Endothelial cell of umbilical vein (primary cell): ENCODE data around the gene CXCL17. TPM values are rescaled to one million over a fixed set of nuclear protein-coding genes. Genes with fewer than 3 reads are reported as not detected.

Experiments
- BruUV-seq: library from RNA; stranded (reverse); fragments of 400-500 nt; replicated peaks from 2 replicates; lab custom pipeline; 2021; lab: Mats Ljungman, UMichigan
- CTCF ChIA-PET: fragments of 300-600, 350-600 bp; sonication (Branson Sonifier 250); formaldehyde crosslinking; loops from one replicate; lab custom pipeline; 2021; ENCODE audit warnings: antibody characterized with exemption, inconsistent platforms; lab: Charles Lee
- POLR2A ChIA-PET: fragments of 300-600, 350-600 bp; sonication (Branson Sonifier 250); formaldehyde crosslinking; loops from one replicate; lab custom pipeline; 2021; ENCODE audit warnings: antibody characterized with exemption, inconsistent platforms; lab: Charles Lee
- DNase-seq: peaks from one replicate; pipeline ENCODE4 v3.0.0-alpha.2; 2011; ENCODE audit warnings: low read depth, low spot score
- FAIRE-seq: peaks from 2 replicates; lab custom pipeline; 2011; peaks lifted over from hg19 to GRCh38; lab: Jason Lieb, UNC
- H2AFZ ChIP-seq: 2 replicates; pipeline ENCODE4 v1.6.0; 2012; ENCODE audit warnings: low read depth, low read length, control low read depth, inconsistent platforms
- H3K27ac ChIP-seq: 2 replicates; pipeline ENCODE4 v1.5.1; 2011; ENCODE audit warnings: low read depth, mild to moderate bottlenecking, control low read depth, low read length, moderate library complexity; ENCODE audit not compliant: insufficient read depth
- H3K27me3 ChIP-seq, 2 experiments: 2 replicates each; pipeline versions ENCODE4 v1.6.0 to v1.6.1; 2011; ENCODE audit warnings: low read length in 2 of 2, mixed read lengths in 1 of 2; ENCODE audit not compliant: control insufficient read depth in 2 of 2, insufficient read depth in 2 of 2
- H3K36me3 ChIP-seq, 2 experiments: 2 replicates in 1 of 2; 3 replicates in 1 of 2; pipeline ENCODE4 v1.5.1; 2011; ENCODE audit warnings: low read length in 2 of 2, mild to moderate bottlenecking in 1 of 2, moderate library complexity in 1 of 2; ENCODE audit not compliant: control insufficient read depth in 2 of 2, insufficient read depth in 2 of 2; ENCODE audit errors: extremely low read depth in 1 of 2
- H3K4me1 ChIP-seq: 3 replicates; pipeline ENCODE4 v1.5.1; 2011; ENCODE audit warnings: mild to moderate bottlenecking, low read length; ENCODE audit not compliant: control insufficient read depth, insufficient read depth; ENCODE audit errors: extremely low read depth
- H3K4me2 ChIP-seq: 2 replicates; pipeline ENCODE4 v1.6.1; 2011; ENCODE audit warnings: low read length, control low read depth, mixed read lengths; ENCODE audit not compliant: insufficient read depth
- H3K4me3 ChIP-seq, 3 experiments: fragments of 200-600 bp in 1 of 3; sonication (generic), shearing (Covaris generic) in 1 of 3; replicated peaks in 1 of 3; 2 replicates each; pipeline ENCODE4 v1.5.1; 2011 to 2016; ENCODE audit warnings: control low read depth in 3 of 3, low read length in 3 of 3, mild to moderate bottlenecking in 2 of 3, inconsistent platforms in 1 of 3, low read depth in 1 of 3, moderate library complexity in 1 of 3; ENCODE audit not compliant: insufficient read depth in 1 of 3
- H3K79me2 ChIP-seq: 2 replicates; pipeline ENCODE4 v1.6.0; 2012; ENCODE audit warnings: low read length, inconsistent platforms; ENCODE audit not compliant: control insufficient read depth, insufficient read depth
- H3K9ac ChIP-seq: replicated peaks from 2 replicates; pipeline ENCODE3; 2011; ENCODE audit warnings: low read length, control low read depth; ENCODE audit not compliant: insufficient read depth; ENCODE audit errors: extremely low read depth
- H3K9me1 ChIP-seq: replicated peaks from 3 replicates; pipeline ENCODE4 v1.6.0; 2011; ENCODE audit warnings: mild to moderate bottlenecking, low read length; ENCODE audit not compliant: control insufficient read depth, insufficient read depth; ENCODE audit errors: extremely low read depth
- H3K9me3 ChIP-seq: replicated peaks from 2 replicates; pipeline ENCODE4 v1.5.1; 2012; ENCODE audit warnings: low read length, inconsistent platforms; ENCODE audit not compliant: control insufficient read depth, insufficient read depth
- H4K20me1 ChIP-seq: replicated peaks from 2 replicates; pipeline ENCODE3; 2011; ENCODE audit warnings: mild to moderate bottlenecking, low read length; ENCODE audit not compliant: control insufficient read depth, insufficient read depth; ENCODE audit errors: extremely low read depth
- FOS ChIP-seq: IDR thresholded peaks from 2 replicates; pipeline ENCODE4 v1.6.1; 2011; ENCODE audit warnings: mild to moderate bottlenecking, low read length, moderate library complexity, borderline replicate concordance; ENCODE audit not compliant: insufficient read depth
- JUN ChIP-seq: IDR thresholded peaks from 2 replicates; pipeline ENCODE4 v1.6.1; 2011; ENCODE audit warnings: borderline replicate concordance, low read depth; ENCODE audit not compliant: insufficient read length, insufficient read depth
- POLR2A ChIP-seq: IDR thresholded peaks from 2 replicates; pipeline ENCODE4 v1.6.1; 2012; ENCODE audit warnings: low read depth, mild to moderate bottlenecking, control low read depth, low read length
- dilution Hi-C: fragments of 300-500 bp; cut with MboI; formaldehyde crosslinking; loops from one replicate; pipeline ENCODE4 v1.15.0; 2019; ENCODE audit warnings: low sequenced_read_pairs; ENCODE audit not compliant: extremely low pct_ligation_motif_present
- intact Hi-C: fragments of 100-400 bp; cut with micrococcal nuclease; formaldehyde crosslinking; loops from one replicate; pipeline ENCODE4 v1.10.0; 2022
- polyA plus RNA-seq, 4 experiments: library from polyadenylated mRNA; depleted of rRNA in 3 of 4; stranded (reverse) in 3 of 4; unstranded in 1 of 4; fragments of >200 nt; gene quantifications; 2 replicates each; pipeline versions ENCODE4 v1.2.1 to v1.2.3, GENCODE V29; 2011 to 2012; ENCODE audit warnings: missing spikeins in 1 of 4
- total RNA-seq: library from RNA; stranded (reverse); gene quantifications from 2 replicates; pipeline ENCODE4 v1.2.3, GENCODE V29; 2021

CXCL17 gene
- total and polyA plus RNA-seq, 2 donors (not counting 3 experiments of a cell fraction or from before 2014, with no cell fraction given) = not detected

DNA sequence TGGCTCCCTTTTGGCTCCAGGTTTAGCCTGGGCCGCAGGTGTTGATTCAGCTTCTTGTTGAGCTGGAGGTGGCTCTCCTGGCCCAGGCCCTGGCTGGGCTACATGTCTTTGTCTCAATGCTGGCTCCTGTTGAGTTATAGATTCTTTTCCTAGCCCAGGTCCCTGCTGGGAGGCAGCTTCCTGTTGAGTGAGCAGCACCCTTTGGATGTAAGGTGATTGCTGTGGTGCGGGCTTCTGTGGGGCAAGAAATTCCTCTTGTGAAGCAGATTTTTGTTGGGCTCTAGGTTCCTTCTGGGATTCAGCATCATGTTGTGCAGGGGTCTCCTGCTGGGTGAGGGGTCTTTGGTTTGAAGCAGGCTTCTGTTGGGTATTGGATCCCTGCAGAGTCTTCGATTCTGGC is 16.1 kb downstream of the CXCL17 start:
- no peak overlapping the region for H3K9ac ChIP-seq
- no peak overlapping the region for H3K4me2 ChIP-seq
- no peak overlapping the region for H3K4me3 ChIP-seq
- DNase-seq (no peak), FAIRE-seq (no peak)
- POLR2A ChIA-PET = no interaction called here
- intact Hi-C loops = no loop called here
- H3K27me3 ChIP-seq = no peaks in the 10 kb centered on the region
- no peak overlapping the region for H3K27ac ChIP-seq
- no peaks in the 10 kb centered on the region for H4K20me1 ChIP-seq
- CTCF ChIA-PET = interaction anchor here (1.2 to 4.3 kb wide), 2 partner anchors 12 to 14 kb away, joined by 12 to 22 read pairs; no protein-coding TSS in a partner anchor
- H3K4me1 ChIP-seq = peaks cover 24% of the 10 kb centered on the region
- no peak overlapping the region for H2AFZ ChIP-seq
- dilution Hi-C loops = no loop called here
- H3K79me2 ChIP-seq = no peaks in the 10 kb centered on the region
- BruUV-seq = no TSS peak
- no peaks in the 10 kb centered on the region for H3K9me3 ChIP-seq
- no peak for TF ChIP-seq JUN
- no peaks in the 10 kb centered on the region for H3K9me1 ChIP-seq
- no peaks in the 10 kb centered on the region for H3K36me3 ChIP-seq

DNA sequence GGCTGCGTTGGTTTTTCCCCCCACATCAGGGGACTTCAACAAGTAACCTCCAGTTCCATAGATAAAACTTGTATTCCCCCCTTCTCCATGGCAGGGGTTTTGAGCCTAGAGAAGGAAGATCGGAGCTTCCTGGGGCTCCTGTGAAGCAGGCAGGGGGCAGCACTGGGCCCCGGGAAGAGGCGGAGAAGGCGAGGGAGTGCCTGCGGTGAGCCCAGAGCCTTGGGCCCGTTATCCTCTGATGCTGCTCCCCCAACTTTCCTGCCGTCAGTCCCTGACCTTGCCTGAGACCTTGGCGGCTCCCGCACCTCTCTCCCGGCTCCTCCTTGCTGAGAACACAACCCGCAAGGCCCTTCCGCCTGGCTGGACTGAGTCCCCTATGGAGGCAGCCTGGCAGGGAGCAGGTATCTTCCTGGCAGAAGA is 18.0 kb downstream of the CXCL17 start:
- POLR2A ChIA-PET = no interaction called here
- Histone ChIP-seq H3K4me2 (no peak overlapping the region), H3K27ac (no peak overlapping the region), H3K9me1 (no peaks in the 10 kb centered on the region), H2AFZ (no peak overlapping the region), H3K9me3 (no peaks in the 10 kb centered on the region), H3K27me3 (no peaks in the 10 kb centered on the region), H3K4me1 (peaks cover 29% of the 10 kb centered on the region), H3K4me3 (no peak overlapping the region), H3K79me2 (no peaks in the 10 kb centered on the region), H3K36me3 (no peaks in the 10 kb centered on the region), H4K20me1 (no peaks in the 10 kb centered on the region), H3K9ac (no peak overlapping the region)
- FAIRE-seq (no peak), DNase-seq (no peak)
- CTCF ChIA-PET = interaction anchor here (1.4 to 3.7 kb wide), 6 partner anchors 8 to 1960 kb away, joined by 3 to 28 read pairs (median 17); no protein-coding TSS in a partner anchor
- dilution Hi-C loops (no loop called here), intact Hi-C loops (no loop called here)
- no TSS peak for BruUV-seq
- TF ChIP-seq FOS = no peak
- no peak for TF ChIP-seq POLR2A
